ENCODE results near the gene LRRK1.

DNA sequence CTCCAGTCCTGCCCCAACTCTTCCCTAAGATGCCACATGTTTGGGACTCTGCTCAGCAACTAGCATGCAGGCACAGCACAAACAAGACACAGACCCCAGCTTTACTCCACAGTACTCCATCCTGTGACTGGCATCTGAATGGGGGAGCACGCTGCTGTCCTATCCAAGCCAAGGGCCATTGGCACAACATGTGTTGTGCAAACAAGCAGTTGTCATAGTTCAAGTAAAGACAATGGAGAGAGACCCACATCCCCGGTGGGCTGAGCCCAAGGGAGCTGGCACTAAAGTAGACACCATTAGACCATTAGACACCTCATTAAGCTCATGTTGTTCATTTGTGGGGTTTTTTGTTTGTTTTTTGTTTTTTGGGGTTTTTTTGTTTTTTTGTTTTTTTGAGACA, 200.0 kb downstream of the LRRK1 start:
- TF ChIP-seq, protein P1, sequence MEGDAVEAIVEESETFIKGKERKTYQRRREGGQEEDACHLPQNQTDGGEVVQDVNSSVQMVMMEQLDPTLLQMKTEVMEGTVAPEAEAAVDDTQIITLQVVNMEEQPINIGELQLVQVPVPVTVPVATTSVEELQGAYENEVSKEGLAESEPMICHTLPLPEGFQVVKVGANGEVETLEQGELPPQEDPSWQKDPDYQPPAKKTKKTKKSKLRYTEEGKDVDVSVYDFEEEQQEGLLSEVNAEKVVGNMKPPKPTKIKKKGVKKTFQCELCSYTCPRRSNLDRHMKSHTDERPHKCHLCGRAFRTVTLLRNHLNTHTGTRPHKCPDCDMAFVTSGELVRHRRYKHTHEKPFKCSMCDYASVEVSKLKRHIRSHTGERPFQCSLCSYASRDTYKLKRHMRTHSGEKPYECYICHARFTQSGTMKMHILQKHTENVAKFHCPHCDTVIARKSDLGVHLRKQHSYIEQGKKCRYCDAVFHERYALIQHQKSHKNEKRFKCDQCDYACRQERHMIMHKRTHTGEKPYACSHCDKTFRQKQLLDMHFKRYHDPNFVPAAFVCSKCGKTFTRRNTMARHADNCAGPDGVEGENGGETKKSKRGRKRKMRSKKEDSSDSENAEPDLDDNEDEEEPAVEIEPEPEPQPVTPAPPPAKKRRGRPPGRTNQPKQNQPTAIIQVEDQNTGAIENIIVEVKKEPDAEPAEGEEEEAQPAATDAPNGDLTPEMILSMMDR (IDR thresholded peaks at IDR 0.05), result no peak
- TF ChIP-seq POLR2A (IDR thresholded peaks at IDR 0.05), result no peak
- no peak for TF ChIP-seq POLR2AphosphoS5 (IDR thresholded peaks at IDR 0.05; ENCODE audit: insufficient read depth in 1 of 2, low read depth in 1 of 2)
